AG04450 (cell line): ENCODE results near the gene GAPDHS. TPM values are rescaled to one million over a fixed set of nuclear protein-coding genes. Genes with fewer than 3 reads are reported as not detected.

Experiments used
- CTCF ChIA-PET: fragments of 300-600, 350-600 bp; formaldehyde crosslinking; extraction: SDS; loops from one replicate; lab custom pipeline; 2022; ENCODE audit warnings: antibody characterized with exemption, inconsistent platforms; lab: Charles Lee
- POLR2A ChIA-PET: fragments of 350-600 bp; formaldehyde crosslinking; extraction: SDS; loops from one replicate; lab custom pipeline; 2021; ENCODE audit warnings: antibody characterized with exemption, inconsistent platforms; lab: Yijun Ruan, JAX
- DNase-seq: peaks from one replicate; pipeline ENCODE4 v3.0.0-alpha.2; 2011; ENCODE audit warnings: low read depth, low spot score
- H3K27ac ChIP-seq: one replicate; pipeline ENCODE4 v1.5.1; 2012; ENCODE audit warnings: low read depth, low read length, control low read depth
- H3K27me3 ChIP-seq: one replicate; pipeline ENCODE4 v1.6.0; 2012; ENCODE audit warnings: low read length; ENCODE audit not compliant: control insufficient read depth, insufficient read depth
- H3K4me3 ChIP-seq: 2 replicates; pipeline ENCODE4 v1.5.1; 2011; ENCODE audit warnings: mild to moderate bottlenecking, low read depth, low read length, control low read depth
- H3K9me3 ChIP-seq: 2 replicates; pipeline ENCODE4 v1.5.1; 2012; ENCODE audit warnings: low read length; ENCODE audit not compliant: control insufficient read depth, insufficient read depth
- CTCF ChIP-seq: IDR thresholded peaks from 2 replicates; pipeline ENCODE4 v1.5.1; 2011; ENCODE audit warnings: low read depth, low read length, control low read depth, inconsistent platforms
- polyA plus RNA-seq: library from polyadenylated mRNA; depleted of rRNA; stranded (reverse); fragments of >200 nt; gene quantifications from 2 replicates; pipeline ENCODE4 v1.2.3, GENCODE V29; 2011

GAPDHS gene
- polyA plus RNA-seq, 1 experiment = not detected

- DNase-seq = no peak
- POLR2A ChIA-PET = interaction anchor here (1.0 kb wide), 1 partner anchor 20 kb away, joined by 3 read pairs; no protein-coding TSS in a partner anchor
- Histone ChIP-seq H3K9me3 (no peaks in the 10 kb centered on the region; the same call in 1 of the 2 replicates), H3K27ac (no peak overlapping the region), H3K4me3 (no peak overlapping the region), H3K27me3 (peaks cover 2% of the 10 kb centered on the region)
- TF ChIP-seq CTCF = no peak
- CTCF ChIA-PET = no interaction called here
Observed at GRCh38 chr19:35517342-35517741, 15.9 kb upstream of the GAPDHS start.

DNA sequence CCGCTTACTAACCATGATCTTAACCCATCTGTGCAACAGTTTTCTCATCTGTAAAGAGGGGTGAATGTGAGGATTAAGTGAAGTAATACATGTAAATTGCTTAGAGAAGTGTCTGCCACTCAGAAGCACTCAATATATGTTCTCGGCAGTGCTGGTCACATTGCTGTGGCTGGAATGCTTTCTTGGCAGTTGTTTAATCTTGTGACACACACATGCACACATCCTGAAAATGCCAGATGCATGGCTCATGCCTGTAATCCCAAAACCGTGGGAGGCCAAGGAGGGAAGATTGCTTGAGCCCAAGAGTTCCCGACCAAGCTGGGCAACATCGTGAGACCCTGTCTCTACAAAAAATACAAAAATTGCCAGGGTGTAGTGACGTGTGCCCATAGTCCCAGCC, 14.9 kb upstream of the GAPDHS start:
- CTCF ChIA-PET = interaction anchor here (1.4 kb wide), 1 partner anchor 8 kb away, joined by 4 read pairs; no protein-coding TSS in a partner anchor
- DNase-seq = peak; percentile 92
- H3K27ac ChIP-seq = peak overlapping the region; percentile 95
- H3K9me3 ChIP-seq = no peaks in the 10 kb centered on the region; the same call in 1 of the 2 replicates
- H3K27me3 ChIP-seq = no peaks in the 10 kb centered on the region
- TF ChIP-seq CTCF = no peak
- H3K4me3 ChIP-seq = no peak overlapping the region
- POLR2A ChIA-PET = interaction anchor here (1.0 kb wide), 1 partner anchor 19 kb away, joined by 3 read pairs; no protein-coding TSS in a partner anchor

DNA sequence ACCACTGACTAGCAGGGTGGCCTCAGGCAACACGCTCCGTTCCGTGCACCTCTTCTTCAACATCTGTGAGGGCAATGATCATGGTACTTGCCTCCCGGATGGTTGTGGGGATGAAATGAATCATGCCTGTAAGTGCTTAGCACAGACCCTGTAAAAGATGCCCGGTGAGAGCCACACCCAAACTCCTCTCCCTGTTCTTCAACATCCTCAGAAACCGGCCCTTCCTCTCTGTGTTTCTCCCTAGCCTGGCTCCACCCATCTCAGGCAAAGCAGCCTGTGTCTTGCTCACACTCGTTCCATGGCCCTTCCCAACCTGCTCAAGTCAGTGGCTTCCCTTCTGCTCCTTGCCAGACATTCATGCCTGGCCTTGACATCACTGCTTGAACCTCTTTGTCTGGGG, 14.0 kb upstream of the GAPDHS start:
- ChIA-PET CTCF (interaction anchor here (1.4 kb wide), 1 partner anchor 9 kb away, joined by 4 read pairs; no protein-coding TSS in a partner anchor), POLR2A (no interaction called here)
- H3K9me3 ChIP-seq = no peaks in the 10 kb centered on the region
- no peak overlapping the region for H3K4me3 ChIP-seq
- no peak for DNase-seq
- no peak overlapping the region for H3K27ac ChIP-seq
- TF ChIP-seq CTCF = no peak
- H3K27me3 ChIP-seq = peaks cover 2% of the 10 kb centered on the region

DNA sequence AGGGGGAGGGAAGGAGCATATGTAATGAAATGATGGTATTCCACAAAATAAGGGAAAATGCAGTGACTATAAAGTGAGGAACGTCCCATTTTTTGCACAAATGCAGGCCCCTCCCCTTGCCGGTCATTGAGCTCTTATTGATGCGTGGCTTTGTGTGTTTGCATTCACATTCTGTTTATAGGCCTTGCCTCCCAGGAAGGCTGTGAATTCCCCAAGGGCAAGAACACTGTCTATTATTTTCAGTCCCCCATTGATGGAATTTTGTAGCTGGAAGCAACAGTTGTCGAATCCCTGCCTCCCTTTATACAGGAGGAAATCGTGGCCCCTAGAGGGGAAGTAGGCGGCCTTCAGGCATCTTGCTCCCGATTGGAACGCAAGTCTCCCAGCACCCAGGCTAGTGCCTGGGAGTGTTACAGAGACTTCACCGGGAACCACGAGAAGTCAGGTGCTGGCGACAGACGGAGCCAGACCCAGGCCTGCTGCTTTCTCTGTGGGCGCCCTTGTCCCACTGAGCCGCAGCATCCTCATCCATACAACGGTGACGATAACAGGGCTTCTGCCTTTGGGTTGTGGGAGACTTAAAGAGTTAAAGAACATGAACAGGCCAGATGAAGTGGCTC, 12.0 kb upstream of the GAPDHS start:
- no peak for DNase-seq
- no peaks in the 10 kb centered on the region for H3K9me3 ChIP-seq
- ChIA-PET POLR2A (no interaction called here), CTCF (interaction anchor here (1.2 kb wide), 1 partner anchor 26 kb away, joined by 3 read pairs; no protein-coding TSS in a partner anchor)
- peaks cover 2% of the 10 kb centered on the region for H3K27me3 ChIP-seq
- no peak overlapping the region for H3K4me3 ChIP-seq
- TF ChIP-seq CTCF = no peak
- H3K27ac ChIP-seq = no peak overlapping the region

DNA sequence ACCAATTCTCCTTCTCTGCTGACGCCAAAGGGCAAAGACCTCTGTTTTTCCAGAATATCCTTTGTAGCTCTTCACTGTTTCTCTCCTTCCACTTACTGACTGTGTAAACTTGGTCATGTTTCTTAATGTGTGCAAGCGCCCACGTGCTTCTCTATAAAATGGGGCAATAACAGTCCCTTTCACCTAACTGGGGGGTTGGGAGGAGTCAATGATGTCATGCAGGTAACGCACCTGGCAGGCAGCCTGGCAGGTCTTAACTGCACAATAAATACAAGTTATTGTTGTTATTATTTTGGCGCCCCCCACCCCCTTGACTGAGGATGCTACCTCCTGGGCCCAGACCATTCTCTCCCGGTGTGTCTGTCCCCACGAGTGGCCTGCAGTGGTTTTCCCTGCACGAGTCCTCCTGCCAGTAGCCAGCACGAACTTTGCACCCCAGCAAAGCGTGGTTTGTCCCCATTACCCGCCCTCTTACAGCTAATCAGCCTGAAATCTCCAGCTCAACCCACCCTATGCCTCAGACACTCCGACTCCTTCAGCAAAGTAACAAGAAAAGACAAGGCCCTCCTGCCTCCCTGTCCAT, 10.4 kb upstream of the GAPDHS start:
- no peak overlapping the region for H3K27ac ChIP-seq
- H3K4me3 ChIP-seq = no peak overlapping the region
- peaks cover 2% of the 10 kb centered on the region for H3K27me3 ChIP-seq
- ChIA-PET CTCF (interaction anchor here (0.9 to 1.0 kb wide), 2 partner anchors 13 to 28 kb away, joined by 3 read pairs; no protein-coding TSS in a partner anchor), POLR2A (no interaction called here)
- DNase-seq = no peak
- no peaks in the 10 kb centered on the region for H3K9me3 ChIP-seq
- TF ChIP-seq CTCF = no peak
